HCT116 (cell line): ENCODE data around the gene RAPH1. TPM values are rescaled to one million over a fixed set of nuclear protein-coding genes. Genes with fewer than 3 reads are reported as not detected.

Experiments used
- ATAC-seq: fragments of 200-7000 bp; cut with Tn5 transposase; 2 replicates; pipeline ENCODE4 v1.9.1; 2020; ENCODE audit warnings: mild to moderate bottlenecking, moderate library complexity
- BruUV-seq: library from RNA; stranded (reverse); fragments of 400-500 nt; replicated peaks from 2 replicates; lab custom pipeline; 2021; lab: Mats Ljungman, UMichigan
- CTCF ChIA-PET: fragments of 300-600 bp; sonication (Branson Sonifier 250); formaldehyde crosslinking; loops from one replicate; lab custom pipeline; 2021; ENCODE audit warnings: antibody characterized with exemption; lab: Charles Lee
- POLR2A ChIA-PET: fragments of 300-600, 350-600 bp; sonication (Branson Sonifier 250); formaldehyde crosslinking; loops from one replicate; lab custom pipeline; 2021; ENCODE audit warnings: antibody characterized with exemption; lab: Charles Lee
- RAD21 ChIA-PET, 2 experiments: fragments of 300-600 bp; sonication (Branson Sonifier 250); formaldehyde crosslinking; loops; one replicate each; lab custom pipeline; 2023; ENCODE audit warnings: low total read pairs in 2 of 2; ENCODE audit not compliant: uncharacterized antibody in 2 of 2, unreplicated experiment in 2 of 2, low non-redundant PET in 1 of 2; lab: Charles Lee
- DNase-seq: peaks from one replicate; pipeline ENCODE4 v3.0.0-alpha.2; 2010; ENCODE audit warnings: low read depth, low spot score
- H2AFZ ChIP-seq: fragments of 200-600 bp; shearing (Covaris generic), sonication (generic); 2 replicates; pipeline ENCODE4 v1.6.1; 2017; ENCODE audit warnings: low read depth, mixed run types, mixed read lengths, antibody characterized with exemption, low read length; ENCODE audit not compliant: poor library complexity, severe bottlenecking
- H3K27ac ChIP-seq: 2 replicates; pipeline ENCODE4 v1.5.1; 2012; ENCODE audit warnings: low read depth, low read length
- H3K27me3 ChIP-seq: fragments of 200-600 bp; sonication (generic); 2 replicates; pipeline ENCODE4 v1.6.1; 2016; ENCODE audit warnings: mixed run types, low read length, mixed read lengths; ENCODE audit not compliant: insufficient read depth
- H3K36me3 ChIP-seq, 2 experiments: fragments of 200-500 bp in 1 of 2; fragments of 200-600 bp in 1 of 2; sonication (Bioruptor generic) in 1 of 2; sonication (generic) in 1 of 2; 2 replicates each; pipeline versions ENCODE4 v1.5.1 to v1.6.1; 2014 to 2016; ENCODE audit warnings: low read length in 2 of 2, inconsistent platforms in 1 of 2, mixed read lengths in 1 of 2, mixed run types in 1 of 2; ENCODE audit not compliant: insufficient read depth in 2 of 2, control insufficient read depth in 1 of 2
- H3K4me1 ChIP-seq, 2 experiments: fragments of 200-600 bp in 1 of 2; sonication (generic) in 1 of 2; 2 replicates each; pipeline versions ENCODE4 v1.5.1 to v1.6.1; 2012 to 2017; ENCODE audit warnings: low read length in 2 of 2, inconsistent platforms in 1 of 2, mild to moderate bottlenecking in 1 of 2, mixed read lengths in 1 of 2, mixed run types in 1 of 2, moderate library complexity in 1 of 2; ENCODE audit not compliant: insufficient read depth in 2 of 2, control insufficient read depth in 1 of 2
- H3K4me2 ChIP-seq: fragments of 200-600 bp; sonication (generic); 2 replicates; pipeline ENCODE4 v1.6.1; 2017; ENCODE audit warnings: mixed run types, low read length, mixed read lengths
- H3K4me3 ChIP-seq, 2 experiments: fragments of 200-600 bp in 1 of 2; sonication (generic) in 1 of 2; replicated peaks in 1 of 2; 2 replicates each; pipeline ENCODE4 v1.5.1; 2011 to 2016; ENCODE audit warnings: low read length in 2 of 2, control low read depth in 1 of 2, low read depth in 1 of 2, mild to moderate bottlenecking in 1 of 2, mixed read lengths in 1 of 2, mixed run types in 1 of 2
- H3K79me2 ChIP-seq: fragments of 200-600 bp; sonication (generic); 2 replicates; pipeline ENCODE4 v1.6.1; 2017; ENCODE audit warnings: mild to moderate bottlenecking, mixed run types, low read length, moderate library complexity, mixed read lengths; ENCODE audit not compliant: insufficient read depth
- H3K9ac ChIP-seq: fragments of 200-600 bp; sonication (generic); 2 replicates; pipeline ENCODE4 v1.6.1; 2016; ENCODE audit warnings: low read length, mixed read lengths
- H3K9me2 ChIP-seq: fragments of 200-600 bp; sonication (generic), shearing (Covaris generic); 2 replicates; pipeline ENCODE4 v1.6.1; 2017; ENCODE audit warnings: mixed run types, mild to moderate bottlenecking, moderate library complexity; ENCODE audit not compliant: insufficient read depth
- H3K9me3 ChIP-seq, 2 experiments: fragments of 200-500 bp in 1 of 2; fragments of 200-600 bp in 1 of 2; sonication (Bioruptor generic) in 1 of 2; sonication (generic) in 1 of 2; 2 replicates each; pipeline ENCODE4 v1.6.1; 2014 to 2017; ENCODE audit warnings: low read length in 2 of 2, mixed read lengths in 2 of 2, inconsistent platforms in 1 of 2, low read depth in 1 of 2, mild to moderate bottlenecking in 1 of 2, mixed run types in 1 of 2, moderate library complexity in 1 of 2; ENCODE audit not compliant: control insufficient read depth in 1 of 2, insufficient read depth in 1 of 2
- H4K20me1 ChIP-seq: fragments of 200-600 bp; sonication (generic), shearing (Covaris generic); 2 replicates; pipeline ENCODE4 v1.6.1; 2017; ENCODE audit warnings: mixed run types, mild to moderate bottlenecking, moderate library complexity; ENCODE audit not compliant: insufficient read depth
- CEBPB ChIP-seq: IDR thresholded peaks from 2 replicates; pipeline ENCODE4 v1.6.1; 2012; ENCODE audit warnings: low read depth
- EGR1 ChIP-seq: IDR thresholded peaks from 2 replicates; pipeline ENCODE4 v1.6.1; 2012; ENCODE audit warnings: low read depth
- EZH2 ChIP-seq: fragments of 200-600 bp; sonication (generic); IDR thresholded peaks from 2 replicates; pipeline ENCODE4 v1.6.1; 2017; ENCODE audit warnings: antibody characterized with exemption, mixed run types
- JUND ChIP-seq: IDR thresholded peaks from 2 replicates; pipeline ENCODE4 v1.6.1; 2012
- MAX ChIP-seq: IDR thresholded peaks from 2 replicates; pipeline ENCODE4 v1.6.1; 2012
- POLR2A ChIP-seq: IDR thresholded peaks from 2 replicates; pipeline ENCODE4 v1.7.0; 2011; ENCODE audit warnings: borderline replicate concordance; ENCODE audit not compliant: insufficient read depth, insufficient read length; ENCODE audit errors: extremely low read depth
- SP1 ChIP-seq: IDR thresholded peaks from 2 replicates; pipeline ENCODE4 v1.6.1; 2012; ENCODE audit warnings: low read depth
- SRF ChIP-seq: IDR thresholded peaks from 2 replicates; pipeline ENCODE4 v1.6.1; 2012; ENCODE audit warnings: low read depth
- TCF7L2 ChIP-seq: IDR thresholded peaks from 2 replicates; pipeline ENCODE4 v1.7.0; 2011; ENCODE audit warnings: borderline replicate concordance, inconsistent platforms; ENCODE audit not compliant: insufficient read depth, insufficient read length; ENCODE audit errors: extremely low read depth
- YY1 ChIP-seq: IDR thresholded peaks from 2 replicates; pipeline ENCODE4 v1.6.1; 2011; ENCODE audit warnings: low read length, low read depth, moderate library complexity, mild to moderate bottlenecking; ENCODE audit not compliant: insufficient replicate concordance; ENCODE audit errors: extremely low read depth
- intact Hi-C: fragments of 100-400 bp; cut with micrococcal nuclease; formaldehyde crosslinking; loops from 2 replicates; pipeline ENCODE4 v1.10.0; 2022
- total RNA-seq: library from RNA; stranded (reverse); gene quantifications from one replicate; pipeline ENCODE4 v1.2.1, GENCODE V29; 2021; ENCODE audit not compliant: unreplicated experiment
- TF ChIP-seq, protein P1 (sequence below), 3 experiments: fragments of 200-600 bp in 1 of 3; sonication (generic) in 1 of 3; IDR thresholded peaks in 2 of 3; conservative IDR thresholded peaks in 1 of 3; 2 replicates each; pipeline ENCODE4 v1.5.1; 2012 to 2017; ENCODE audit warnings: low read depth in 2 of 3, low read length in 2 of 3, antibody characterized with exemption in 1 of 3, borderline replicate concordance in 1 of 3, control low read depth in 1 of 3, mild to moderate bottlenecking in 1 of 3, mixed read lengths in 1 of 3, mixed run types in 1 of 3, moderate library complexity in 1 of 3; ENCODE audit not compliant: insufficient read depth in 1 of 3
- TF ChIP-seq, protein P2 (sequence below): IDR thresholded peaks from 2 replicates; pipeline ENCODE4 v1.6.1; 2011; ENCODE audit warnings: mild to moderate bottlenecking, low read length, moderate library complexity; ENCODE audit not compliant: insufficient replicate concordance; ENCODE audit errors: extremely low read depth
- TF ChIP-seq, protein P3 (sequence below): IDR thresholded peaks from 2 replicates; pipeline ENCODE4 v1.6.1; 2012; ENCODE audit warnings: low read depth

The RAPH1 gene
- total RNA-seq, 1 experiment from 2014 or later, result 22.3 TPM

DNA sequence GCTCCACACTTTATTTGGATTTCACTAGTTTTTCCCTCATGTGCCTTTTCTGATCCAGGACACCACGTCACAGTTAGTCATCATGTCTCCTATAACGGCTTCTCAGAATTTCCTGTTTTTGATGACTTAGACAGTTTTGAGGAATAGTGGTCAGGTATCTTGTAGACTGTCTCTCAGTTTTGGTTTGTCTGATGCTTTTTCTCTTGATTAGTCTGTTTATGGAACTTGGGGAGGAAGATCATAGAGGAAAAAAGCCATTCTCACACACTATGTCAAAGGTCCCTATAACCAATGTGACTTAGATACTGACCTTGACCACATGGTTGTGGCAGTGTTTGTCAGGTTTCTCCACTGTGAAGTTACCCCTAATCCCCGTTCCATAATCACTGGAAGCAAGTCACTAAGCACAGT, 89.0 kb downstream of the RAPH1 start:
- ATAC-seq (no peak; the same call in 1 of the 2 replicates), DNase-seq (no peak)
- Histone ChIP-seq H3K27me3 (no peaks in the 10 kb centered on the region), H3K9me3 (no peaks in the 10 kb centered on the region), H3K27ac (no peak overlapping the region), H3K9ac (no peak overlapping the region), H3K79me2 (no peaks in the 10 kb centered on the region), H4K20me1 (no peaks in the 10 kb centered on the region), H3K36me3 (peaks cover 0 to 14% of the 10 kb centered on the region in 2 experiments; a peak in 1 of 4 replicates), H3K4me2 (no peak overlapping the region), H3K4me3 (no peak overlapping the region), H3K9me2 (no peaks in the 10 kb centered on the region), H2AFZ (no peak overlapping the region), H3K4me1 (peaks cover 5 to 8% of the 10 kb centered on the region in 2 experiments)
- RAD21 ChIA-PET, result no interaction called here
- CTCF ChIA-PET, result no interaction called here
- intact Hi-C loops, result no loop called here
- POLR2A ChIA-PET, result interaction anchor here (0.5 kb wide), 1 partner anchor 213 kb away, joined by 4 read pairs; no protein-coding TSS in a partner anchor
- TF ChIP-seq POLR2A (no peak), EGR1 (no peak), SP1 (no peak), YY1 (no peak), SRF (no peak)
- TF ChIP-seq, protein P1, sequence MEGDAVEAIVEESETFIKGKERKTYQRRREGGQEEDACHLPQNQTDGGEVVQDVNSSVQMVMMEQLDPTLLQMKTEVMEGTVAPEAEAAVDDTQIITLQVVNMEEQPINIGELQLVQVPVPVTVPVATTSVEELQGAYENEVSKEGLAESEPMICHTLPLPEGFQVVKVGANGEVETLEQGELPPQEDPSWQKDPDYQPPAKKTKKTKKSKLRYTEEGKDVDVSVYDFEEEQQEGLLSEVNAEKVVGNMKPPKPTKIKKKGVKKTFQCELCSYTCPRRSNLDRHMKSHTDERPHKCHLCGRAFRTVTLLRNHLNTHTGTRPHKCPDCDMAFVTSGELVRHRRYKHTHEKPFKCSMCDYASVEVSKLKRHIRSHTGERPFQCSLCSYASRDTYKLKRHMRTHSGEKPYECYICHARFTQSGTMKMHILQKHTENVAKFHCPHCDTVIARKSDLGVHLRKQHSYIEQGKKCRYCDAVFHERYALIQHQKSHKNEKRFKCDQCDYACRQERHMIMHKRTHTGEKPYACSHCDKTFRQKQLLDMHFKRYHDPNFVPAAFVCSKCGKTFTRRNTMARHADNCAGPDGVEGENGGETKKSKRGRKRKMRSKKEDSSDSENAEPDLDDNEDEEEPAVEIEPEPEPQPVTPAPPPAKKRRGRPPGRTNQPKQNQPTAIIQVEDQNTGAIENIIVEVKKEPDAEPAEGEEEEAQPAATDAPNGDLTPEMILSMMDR (IDR thresholded peaks at IDR 0.05 in 2 of 3, conservative IDR thresholded peaks at IDR 0.05 in 1 of 3; ENCODE audit: borderline replicate concordance in 1 of 3, insufficient read depth in 1 of 3, low read depth in 2 of 3, low read length in 2 of 3), result no peak
- no TSS peak for BruUV-seq

DNA sequence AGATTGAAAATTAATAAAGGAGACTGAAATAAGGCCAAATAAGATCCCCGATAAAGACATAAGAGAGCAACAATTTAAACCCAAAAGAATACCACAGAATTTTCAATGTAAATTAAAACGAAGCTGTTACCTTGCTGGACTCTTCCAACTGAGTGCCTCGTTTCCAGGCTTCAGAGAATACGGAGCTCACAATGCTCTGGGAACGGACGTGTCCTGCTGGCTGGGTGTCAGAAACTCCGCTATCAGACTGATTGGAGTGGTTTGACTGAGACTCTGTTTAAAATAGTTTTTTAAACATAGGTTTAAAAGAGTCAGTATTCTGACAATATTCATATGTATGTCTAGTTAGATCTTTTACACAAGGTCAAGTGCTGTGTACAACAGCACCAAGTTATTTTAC, 90.4 kb downstream of the RAPH1 start:
- Histone ChIP-seq H3K36me3 (peaks cover 0 to 14% of the 10 kb centered on the region in 2 experiments; a peak in 1 of 4 replicates), H3K79me2 (no peaks in the 10 kb centered on the region), H3K9me2 (no peaks in the 10 kb centered on the region), H3K4me2 (no peak overlapping the region), H3K27me3 (no peaks in the 10 kb centered on the region), H3K9me3 (no peaks in the 10 kb centered on the region), H4K20me1 (no peaks in the 10 kb centered on the region), H3K4me1 (no peaks in the 10 kb centered on the region), H3K4me3 (no peak overlapping the region), H3K9ac (no peak overlapping the region), H2AFZ (no peak overlapping the region), H3K27ac (no peak overlapping the region)
- no TSS peak for BruUV-seq
- ChIA-PET CTCF (no interaction called here), RAD21 (no interaction called here), POLR2A (no interaction called here)
- no peak for ATAC-seq
- no peak for DNase-seq
- intact Hi-C loops, result no loop called here
- TF ChIP-seq TCF7L2, result no peak
- TF ChIP-seq CEBPB, result no peak
- no peak for TF ChIP-seq JUND
- no peak for TF ChIP-seq EZH2
- TF ChIP-seq MAX, result no peak
- TF ChIP-seq, protein P2, sequence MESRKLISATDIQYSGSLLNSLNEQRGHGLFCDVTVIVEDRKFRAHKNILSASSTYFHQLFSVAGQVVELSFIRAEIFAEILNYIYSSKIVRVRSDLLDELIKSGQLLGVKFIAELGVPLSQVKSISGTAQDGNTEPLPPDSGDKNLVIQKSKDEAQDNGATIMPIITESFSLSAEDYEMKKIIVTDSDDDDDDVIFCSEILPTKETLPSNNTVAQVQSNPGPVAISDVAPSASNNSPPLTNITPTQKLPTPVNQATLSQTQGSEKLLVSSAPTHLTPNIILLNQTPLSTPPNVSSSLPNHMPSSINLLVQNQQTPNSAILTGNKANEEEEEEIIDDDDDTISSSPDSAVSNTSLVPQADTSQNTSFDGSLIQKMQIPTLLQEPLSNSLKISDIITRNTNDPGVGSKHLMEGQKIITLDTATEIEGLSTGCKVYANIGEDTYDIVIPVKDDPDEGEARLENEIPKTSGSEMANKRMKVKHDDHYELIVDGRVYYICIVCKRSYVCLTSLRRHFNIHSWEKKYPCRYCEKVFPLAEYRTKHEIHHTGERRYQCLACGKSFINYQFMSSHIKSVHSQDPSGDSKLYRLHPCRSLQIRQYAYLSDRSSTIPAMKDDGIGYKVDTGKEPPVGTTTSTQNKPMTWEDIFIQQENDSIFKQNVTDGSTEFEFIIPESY, result no peak
- TF ChIP-seq, protein P3, sequence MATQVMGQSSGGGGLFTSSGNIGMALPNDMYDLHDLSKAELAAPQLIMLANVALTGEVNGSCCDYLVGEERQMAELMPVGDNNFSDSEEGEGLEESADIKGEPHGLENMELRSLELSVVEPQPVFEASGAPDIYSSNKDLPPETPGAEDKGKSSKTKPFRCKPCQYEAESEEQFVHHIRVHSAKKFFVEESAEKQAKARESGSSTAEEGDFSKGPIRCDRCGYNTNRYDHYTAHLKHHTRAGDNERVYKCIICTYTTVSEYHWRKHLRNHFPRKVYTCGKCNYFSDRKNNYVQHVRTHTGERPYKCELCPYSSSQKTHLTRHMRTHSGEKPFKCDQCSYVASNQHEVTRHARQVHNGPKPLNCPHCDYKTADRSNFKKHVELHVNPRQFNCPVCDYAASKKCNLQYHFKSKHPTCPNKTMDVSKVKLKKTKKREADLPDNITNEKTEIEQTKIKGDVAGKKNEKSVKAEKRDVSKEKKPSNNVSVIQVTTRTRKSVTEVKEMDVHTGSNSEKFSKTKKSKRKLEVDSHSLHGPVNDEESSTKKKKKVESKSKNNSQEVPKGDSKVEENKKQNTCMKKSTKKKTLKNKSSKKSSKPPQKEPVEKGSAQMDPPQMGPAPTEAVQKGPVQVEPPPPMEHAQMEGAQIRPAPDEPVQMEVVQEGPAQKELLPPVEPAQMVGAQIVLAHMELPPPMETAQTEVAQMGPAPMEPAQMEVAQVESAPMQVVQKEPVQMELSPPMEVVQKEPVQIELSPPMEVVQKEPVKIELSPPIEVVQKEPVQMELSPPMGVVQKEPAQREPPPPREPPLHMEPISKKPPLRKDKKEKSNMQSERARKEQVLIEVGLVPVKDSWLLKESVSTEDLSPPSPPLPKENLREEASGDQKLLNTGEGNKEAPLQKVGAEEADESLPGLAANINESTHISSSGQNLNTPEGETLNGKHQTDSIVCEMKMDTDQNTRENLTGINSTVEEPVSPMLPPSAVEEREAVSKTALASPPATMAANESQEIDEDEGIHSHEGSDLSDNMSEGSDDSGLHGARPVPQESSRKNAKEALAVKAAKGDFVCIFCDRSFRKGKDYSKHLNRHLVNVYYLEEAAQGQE, result no peak
